GM12878 (cell line): Measurements from ENCODE around the gene SLC2A1. TPM values are rescaled to one million over a fixed set of nuclear protein-coding genes. Genes with fewer than 3 reads are reported as not detected.

ENCODE experiments used
- ATAC-seq: fragments of 200-7000 bp; cut with Tn5 transposase; 3 replicates; pipeline ENCODE4 v1.9.1; 2020; ENCODE audit warnings: mild to moderate bottlenecking, moderate library complexity
- BruUV-seq: library from RNA; stranded (reverse); fragments of 400-500 nt; replicated peaks from 2 replicates; lab custom pipeline; 2021; lab: Mats Ljungman, UMichigan
- CTCF ChIA-PET: fragments of 300-600 bp; sonication (Branson Sonifier 250); formaldehyde crosslinking; extraction: SDS; loops from one replicate; lab custom pipeline; 2021; ENCODE audit warnings: inconsistent platforms; lab: Yijun Ruan, JAX
- POLR2A ChIA-PET: fragments of 350-600 bp; formaldehyde crosslinking; extraction: SDS; loops from one replicate; lab custom pipeline; 2021; ENCODE audit warnings: inconsistent platforms; lab: Charles Lee
- RAD21 ChIA-PET: fragments of 300-600 bp; sonication (Branson Sonifier 250); formaldehyde crosslinking; loops from one replicate; lab custom pipeline; 2023; ENCODE audit warnings: antibody characterized with exemption; ENCODE audit not compliant: unreplicated experiment; lab: Charles Lee
- SMC1A ChIA-PET: fragments of 300-600 bp; sonication (Branson Sonifier 250); formaldehyde crosslinking; loops from one replicate; lab custom pipeline; 2023; ENCODE audit not compliant: unreplicated experiment, uncharacterized antibody; lab: Charles Lee
- DNase-seq: peaks from one replicate; pipeline ENCODE4 v3.0.0-alpha.2; 2011; ENCODE audit warnings: low read depth, low spot score
- FAIRE-seq: peaks from 3 replicates; lab custom pipeline; 2011; peaks lifted over from hg19 to GRCh38; lab: Jason Lieb, UNC
- H2AFZ ChIP-seq: 2 replicates; pipeline ENCODE4 v1.6.0; 2011; ENCODE audit warnings: low read depth, low read length, control low read depth; ENCODE audit not compliant: control insufficient read depth
- H3K27ac ChIP-seq: 2 replicates; pipeline ENCODE4 v1.5.1; 2011; ENCODE audit warnings: control low read depth; ENCODE audit not compliant: control insufficient read depth, insufficient read depth
- H3K27me3 ChIP-seq, 2 experiments: replicated peaks in 1 of 2; 2 replicates each; pipeline versions ENCODE4 v1.6.0 to v1.6.1; 2011; ENCODE audit warnings: low read length in 1 of 2; ENCODE audit not compliant: control insufficient read depth in 2 of 2, insufficient read depth in 2 of 2
- H3K36me3 ChIP-seq, 2 experiments: 2 replicates each; pipeline ENCODE4 v1.5.1; 2011; ENCODE audit warnings: low read length in 1 of 2; ENCODE audit not compliant: control insufficient read depth in 2 of 2, insufficient read depth in 2 of 2
- H3K4me1 ChIP-seq: 2 replicates; pipeline ENCODE4 v1.6.1; 2011; ENCODE audit warnings: mild to moderate bottlenecking, low read length, moderate library complexity, mixed read lengths; ENCODE audit not compliant: control insufficient read depth, insufficient read depth
- H3K4me2 ChIP-seq: 2 replicates; pipeline ENCODE4 v1.6.0; 2011; ENCODE audit warnings: control low read depth; ENCODE audit not compliant: control insufficient read depth, insufficient read depth
- H3K4me3 ChIP-seq: fragments of 200-600 bp; sonication (generic); 2 replicates; pipeline ENCODE4 v1.5.1; 2016
- H3K79me2 ChIP-seq: 2 replicates; pipeline ENCODE4 v1.6.0; 2011; ENCODE audit warnings: low read length; ENCODE audit not compliant: control insufficient read depth, insufficient read depth
- H3K9ac ChIP-seq: 2 replicates; pipeline ENCODE4 v1.8.0; 2011; ENCODE audit warnings: low read length, control low read depth, mixed read lengths; ENCODE audit not compliant: control insufficient read depth, insufficient read depth
- H3K9me3 ChIP-seq: replicated peaks from 3 replicates; pipeline ENCODE4 v1.5.1; 2011; ENCODE audit warnings: mild to moderate bottlenecking, low read length; ENCODE audit not compliant: control insufficient read depth, insufficient read depth
- H4K20me1 ChIP-seq: 2 replicates; pipeline ENCODE4 v1.6.0; 2011; ENCODE audit not compliant: control insufficient read depth, insufficient read depth
- ATF3 ChIP-seq: IDR thresholded peaks from 2 replicates; pipeline ENCODE4 v1.6.1; 2011; ENCODE audit warnings: low read depth, mild to moderate bottlenecking, low read length, moderate library complexity, borderline replicate concordance; ENCODE audit errors: extremely low read depth
- CREB1 ChIP-seq: IDR thresholded peaks from 2 replicates; pipeline ENCODE4 v1.6.1; 2012; ENCODE audit warnings: low read depth, mild to moderate bottlenecking, inconsistent platforms
- EP300 ChIP-seq, 2 experiments: fragments of 150-350 bp in 1 of 2; IDR thresholded peaks; 2 replicates each; pipeline ENCODE4 v1.6.1; 2011 to 2012; ENCODE audit warnings: low read depth in 2 of 2, low read length in 2 of 2, borderline replicate concordance in 1 of 2, improper control_type of control experiment in 1 of 2, inconsistent platforms in 1 of 2; ENCODE audit not compliant: control insufficient read depth in 1 of 2
- HDAC6 ChIP-seq: fragments of 200-600 bp; sonication (generic); IDR thresholded peaks from one replicate; pipeline ENCODE4 v1.8.0; 2017; ENCODE audit warnings: antibody characterized with exemption; ENCODE audit not compliant: unreplicated experiment
- IKZF1 ChIP-seq: fragments of 450-650 bp; conservative IDR thresholded peaks from 2 replicates; pipeline ENCODE4 v1.6.1; 2017; ENCODE audit warnings: antibody characterized with exemption, mild to moderate bottlenecking
- IRF3 ChIP-seq: fragments of 450-650 bp; IDR thresholded peaks from 2 replicates; pipeline ENCODE4 v1.6.1; 2014; ENCODE audit warnings: mild to moderate bottlenecking
- NR2F1 ChIP-seq: fragments of 450-650 bp; conservative IDR thresholded peaks from 2 replicates; pipeline ENCODE4 v1.6.1; 2017; ENCODE audit warnings: mild to moderate bottlenecking
- NRF1 ChIP-seq: conservative IDR thresholded peaks from 2 replicates; pipeline ENCODE4 v1.6.1; 2011; ENCODE audit warnings: mild to moderate bottlenecking, low read depth, low read length, improper control_type of control experiment
- PAX5 ChIP-seq: IDR thresholded peaks from 2 replicates; pipeline ENCODE4 v1.6.1; 2011; ENCODE audit warnings: low read depth, low read length, borderline replicate concordance
- RAD21 ChIP-seq: IDR thresholded peaks from 2 replicates; pipeline ENCODE4 v1.6.1; 2011; ENCODE audit warnings: mild to moderate bottlenecking, low read depth, low read length, moderate library complexity; ENCODE audit not compliant: insufficient read depth
- SIN3A ChIP-seq: IDR thresholded peaks from 2 replicates; pipeline ENCODE4 v1.6.1; 2012; ENCODE audit warnings: low read depth, low read length, improper control_type of control experiment
- SMAD1 ChIP-seq: fragments of 450-650 bp; IDR thresholded peaks from 2 replicates; pipeline ENCODE4 v1.6.1; 2018; ENCODE audit warnings: mild to moderate bottlenecking, low read depth; ENCODE audit not compliant: partially characterized antibody
- SMC3 ChIP-seq: IDR thresholded peaks from 2 replicates; pipeline ENCODE4 v1.6.1; 2011; ENCODE audit warnings: low read length, improper control_type of control experiment, borderline replicate concordance
- TAF1 ChIP-seq: IDR thresholded peaks from 2 replicates; pipeline ENCODE4 v1.6.1; 2011; ENCODE audit warnings: mild to moderate bottlenecking, low read depth, low read length, borderline replicate concordance
- WGBS: methylation state at CpG from one replicate; pipeline ENCODE4 v1.1.6; 2016; ENCODE audit warnings: low lambda C conversion rate; ENCODE audit not compliant: insufficient replicate concordance, insufficient coverage; ENCODE audit errors: missing lambda C conversion rate; 5-methylcytosine and 5-hydroxymethylcytosine counted together
- in situ Hi-C: fragments of 300-500 bp; cut with MboI; formaldehyde crosslinking; loops from 9 replicates; pipeline ENCODE4 v1.14.3; 2018; ENCODE audit warnings: mixed read lengths
- intact Hi-C: fragments of 100-400 bp; cut with micrococcal nuclease; formaldehyde crosslinking; loops from one replicate; pipeline ENCODE4 v1.14.2; 2022; ENCODE audit not compliant: unreplicated experiment
- polyA plus RNA-seq, 11 experiments: library from polyadenylated mRNA; depleted of rRNA in 4 of 11; unstranded in 6 of 11; stranded (reverse) in 5 of 11; fragments of >200 nt; fragmentation: Nextera tagmentation in 4 of 11; fragmentation: Illumina TruSeq in 1 of 11; extraction: Ambion mirVana in 4 of 11; extraction: Trizol in 1 of 11; gene quantifications; 1 replicate in 1 of 11; 2 replicates in 10 of 11; pipeline versions ENCODE4 v1.2.1 to v1.2.3, GENCODE V29; 2011 to 2016; ENCODE audit warnings: inconsistent platforms in 2 of 11, missing spikeins in 2 of 11, low read depth in 1 of 11
- total RNA-seq, 4 experiments: library from RNA; depleted of rRNA in 3 of 4; stranded (reverse); fragments of >200 nt in 3 of 4; fragmentation: Illumina TruSeq in 1 of 4; extraction: Trizol in 1 of 4; gene quantifications; 2 replicates each; pipeline versions ENCODE4 v1.2.1 to v1.2.3, GENCODE V29; 2013 to 2021

Gene SLC2A1
- total and polyA plus RNA-seq, 10 of the 15 experiments (the other 5 are each of a cell fraction or from before 2014, with no cell fraction given): 5.7 to 66.0 (median 44.2) TPM

- Histone ChIP-seq H3K27me3 (no peaks in the 10 kb centered on the region; a peak in 2 of 4 replicates), H3K4me2 (no peak overlapping the region), H3K9me3 (no peaks in the 10 kb centered on the region), H3K79me2 (no peaks in the 10 kb centered on the region), H2AFZ (no peak overlapping the region), H3K4me3 (no peak overlapping the region), H3K9ac (no peak overlapping the region), H3K36me3 (no peaks in the 10 kb centered on the region), H3K4me1 (no peaks in the 10 kb centered on the region), H4K20me1 (no peaks in the 10 kb centered on the region), H3K27ac (no peak overlapping the region)
- WGBS: 10% methylated on average over 1 of the region's 1 CpG
- FAIRE-seq: no peak
- intact Hi-C loops: no loop called here
- ChIA-PET RAD21 (no interaction called here), POLR2A (interaction anchor here (0.6 kb wide), 1 partner anchor 21 kb away, joined by 5 read pairs; no protein-coding TSS in a partner anchor), CTCF (interaction anchor here (0.6 to 0.9 kb wide), 2 partner anchors 95 to 358 kb away, joined by 4 to 5 read pairs; no protein-coding TSS in a partner anchor), SMC1A (interaction anchor here (0.6 kb wide), 1 partner anchor 95 kb away, joined by 3 read pairs; no protein-coding TSS in a partner anchor)
- no peak for ATAC-seq
- in situ Hi-C loops: no loop called here
- TF ChIP-seq HDAC6 (no peak), RAD21 (no peak)
- no peak for DNase-seq
- no TSS peak for BruUV-seq
These were observed 19.0 kb upstream of the SLC2A1 start for GRCh38 chr1:42977653-42978052.

GRCh38 chr1:42975561-42976225 lies 17.0 kb upstream of the SLC2A1 start:
- WGBS: 87% methylated on average over 3 of the region's 4 CpGs
- Histone ChIP-seq H3K4me2 (no peak overlapping the region), H3K79me2 (no peaks in the 10 kb centered on the region), H3K36me3 (no peaks in the 10 kb centered on the region), H4K20me1 (no peaks in the 10 kb centered on the region), H3K9ac (no peak overlapping the region), H3K27me3 (no peaks in the 10 kb centered on the region; a peak in 2 of 4 replicates), H3K9me3 (no peaks in the 10 kb centered on the region), H3K4me1 (no peaks in the 10 kb centered on the region), H2AFZ (no peak overlapping the region), H3K4me3 (no peak overlapping the region), H3K27ac (no peak overlapping the region)
- ATAC-seq (no peak), DNase-seq (no peak), FAIRE-seq (no peak)
- ChIA-PET RAD21 (no interaction called here), CTCF (interaction anchor here (1.1 to 1.7 kb wide), 2 partner anchors 98 to 254 kb away, joined by 3 to 5 read pairs; no protein-coding TSS in a partner anchor), POLR2A (no interaction called here), SMC1A (interaction anchor here (0.7 kb wide), 1 partner anchor 98 kb away, joined by 3 read pairs; no protein-coding TSS in a partner anchor)
- intact Hi-C loops: no loop called here
- in situ Hi-C loops: no loop called here
- no TSS peak for BruUV-seq
- TF ChIP-seq SIN3A: no peak
- TF ChIP-seq SMC3: no peak
- no peak for TF ChIP-seq IKZF1
- TF ChIP-seq CREB1: no peak
- TF ChIP-seq TAF1: no peak
- no peak for TF ChIP-seq IRF3
- no peak for TF ChIP-seq NRF1
- TF ChIP-seq EP300 (IDR thresholded peaks at IDR 0.05; ENCODE audit: borderline replicate concordance in 1 of 2, control insufficient read depth in 1 of 2, low read depth in 2 of 2, low read length in 2 of 2): no peak
- TF ChIP-seq ATF3: no peak
- TF ChIP-seq PAX5: no peak
- TF ChIP-seq SMAD1: no peak
- no peak for TF ChIP-seq NR2F1
